Gastroesophageal sphincter (tissue), 3 donors: ENCODE measurements around the gene RIC3.

Experiments
- POLR2A ChIP-seq, 2 donors: fragments of 450-650 bp; IDR thresholded peaks; one replicate each; pipeline ENCODE4 v1.6.1; 2017; ENCODE audit warnings: antibody characterized with exemption in 2 of 2, mild to moderate bottlenecking in 2 of 2, moderate library complexity in 1 of 2
- POLR2AphosphoS5 ChIP-seq: sonication (generic); formaldehyde crosslinking; IDR thresholded peaks from one replicate; pipeline ENCODE4 v1.6.1; 2017; ENCODE audit warnings: antibody characterized with exemption
- TF ChIP-seq, protein P1 (sequence below), 4 experiments: fragments of 200-600 bp in 2 of 4; fragments of 450-650 bp in 2 of 4; sonication (generic) in 1 of 4; IDR thresholded peaks; one replicate each; pipeline ENCODE4 v1.5.1; 2017 to 2019; ENCODE audit warnings: antibody characterized with exemption in 4 of 4, mild to moderate bottlenecking in 2 of 4, moderate library complexity in 2 of 4

DNA sequence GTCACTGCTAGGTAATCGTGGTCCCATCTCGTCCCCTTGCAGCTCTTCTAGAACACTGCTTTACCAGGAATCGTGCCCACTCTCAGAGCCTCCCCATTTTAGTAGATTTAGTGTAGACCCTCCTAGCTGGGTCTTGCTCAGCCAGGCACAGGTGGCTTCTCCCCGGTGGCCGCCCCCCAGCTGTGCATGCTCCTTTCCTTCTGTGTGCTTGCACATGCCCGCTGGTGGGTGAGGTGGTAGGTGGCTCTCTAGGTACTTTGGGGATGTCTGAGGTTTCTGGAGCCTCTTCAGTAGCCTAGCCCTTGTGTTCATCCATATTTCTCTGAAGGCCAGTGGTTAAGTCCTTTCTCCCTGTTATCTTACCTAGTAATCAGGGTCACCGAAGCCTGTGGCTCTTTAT is 82.3 kb downstream of the RIC3 start:
- TF ChIP-seq POLR2AphosphoS5 (no peak), POLR2A (IDR thresholded peaks at IDR 0.05) (no peak)
- TF ChIP-seq, protein P1, sequence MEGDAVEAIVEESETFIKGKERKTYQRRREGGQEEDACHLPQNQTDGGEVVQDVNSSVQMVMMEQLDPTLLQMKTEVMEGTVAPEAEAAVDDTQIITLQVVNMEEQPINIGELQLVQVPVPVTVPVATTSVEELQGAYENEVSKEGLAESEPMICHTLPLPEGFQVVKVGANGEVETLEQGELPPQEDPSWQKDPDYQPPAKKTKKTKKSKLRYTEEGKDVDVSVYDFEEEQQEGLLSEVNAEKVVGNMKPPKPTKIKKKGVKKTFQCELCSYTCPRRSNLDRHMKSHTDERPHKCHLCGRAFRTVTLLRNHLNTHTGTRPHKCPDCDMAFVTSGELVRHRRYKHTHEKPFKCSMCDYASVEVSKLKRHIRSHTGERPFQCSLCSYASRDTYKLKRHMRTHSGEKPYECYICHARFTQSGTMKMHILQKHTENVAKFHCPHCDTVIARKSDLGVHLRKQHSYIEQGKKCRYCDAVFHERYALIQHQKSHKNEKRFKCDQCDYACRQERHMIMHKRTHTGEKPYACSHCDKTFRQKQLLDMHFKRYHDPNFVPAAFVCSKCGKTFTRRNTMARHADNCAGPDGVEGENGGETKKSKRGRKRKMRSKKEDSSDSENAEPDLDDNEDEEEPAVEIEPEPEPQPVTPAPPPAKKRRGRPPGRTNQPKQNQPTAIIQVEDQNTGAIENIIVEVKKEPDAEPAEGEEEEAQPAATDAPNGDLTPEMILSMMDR (IDR thresholded peaks at IDR 0.05) = no peak
